ENCODE results near the gene KRTAP4-9. TPM values are rescaled to one million over a fixed set of nuclear protein-coding genes. Genes with fewer than 3 reads are reported as not detected.
"Not testable (repeated sequence)": the region's sequence is repeated elsewhere in the genome, so short reads cannot be mapped to it uniquely, and the experiment has no call there.

KRTAP4-9 gene
- total RNA-seq, result not detected

DNA sequence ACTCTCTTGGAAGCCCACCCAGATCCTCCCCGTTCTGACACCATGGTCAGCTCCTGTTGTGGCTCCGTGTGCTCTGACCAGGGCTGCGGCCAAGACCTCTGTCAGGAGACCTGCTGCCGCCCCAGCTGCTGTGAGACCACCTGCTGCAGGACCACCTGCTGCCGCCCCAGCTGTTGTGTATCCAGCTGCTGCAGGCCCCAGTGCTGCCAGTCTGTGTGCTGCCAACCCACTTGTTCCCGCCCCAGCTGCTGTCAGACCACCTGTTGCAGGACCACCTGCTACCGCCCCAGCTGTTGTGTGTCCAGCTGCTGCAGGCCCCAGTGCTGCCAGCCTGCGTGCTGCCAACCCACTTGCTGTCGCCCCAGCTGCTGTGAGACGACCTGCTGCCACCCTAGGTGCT is at the start of gene KRTAP4-9:
Gene KRTAP4-9 (plus strand): TSS at position 43 of the 400 bp plus-strand sequence. CDS start 0 bp downstream, at position 43.
- DNase-seq, result not testable (repeated sequence)

DNA sequence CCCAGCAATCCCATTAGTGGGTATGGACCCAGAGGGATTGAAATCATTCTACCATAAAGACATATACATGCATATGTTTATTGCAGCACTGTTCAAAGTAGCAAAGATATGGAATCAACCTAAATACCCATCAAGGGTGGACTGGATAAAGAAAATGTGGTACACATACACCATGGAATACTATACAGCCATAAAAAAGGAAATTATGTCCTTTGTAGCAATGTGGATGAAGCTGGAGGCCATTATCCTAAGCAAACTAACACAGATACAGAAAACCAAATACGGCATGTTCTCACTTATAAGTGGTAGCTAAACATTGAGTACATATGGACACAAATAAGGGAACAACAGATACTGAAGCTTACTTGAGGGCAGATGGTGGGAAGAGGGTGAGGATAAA is 47.6 kb upstream of the KRTAP4-9 start:
- no peak for DNase-seq

DNA sequence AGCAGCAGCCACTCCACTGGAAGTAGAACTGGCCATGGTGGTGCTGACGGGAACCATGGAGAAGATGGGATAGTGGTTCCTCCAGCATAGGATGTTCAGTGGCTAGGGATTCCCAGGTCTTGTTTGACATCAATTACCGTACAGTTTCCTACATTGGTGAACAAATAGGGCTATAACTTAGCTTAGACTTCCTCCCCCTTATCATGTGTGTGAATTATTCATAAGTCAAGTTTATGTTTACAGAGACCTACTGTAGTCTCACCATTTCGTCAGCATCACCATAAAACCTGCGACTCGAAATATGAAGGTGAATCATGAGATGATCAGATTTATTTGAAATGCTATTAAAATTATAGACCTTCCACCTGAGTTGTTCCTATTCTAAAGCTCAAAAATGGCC is 46.4 kb upstream of the KRTAP4-9 start:
- no peak for DNase-seq

DNA sequence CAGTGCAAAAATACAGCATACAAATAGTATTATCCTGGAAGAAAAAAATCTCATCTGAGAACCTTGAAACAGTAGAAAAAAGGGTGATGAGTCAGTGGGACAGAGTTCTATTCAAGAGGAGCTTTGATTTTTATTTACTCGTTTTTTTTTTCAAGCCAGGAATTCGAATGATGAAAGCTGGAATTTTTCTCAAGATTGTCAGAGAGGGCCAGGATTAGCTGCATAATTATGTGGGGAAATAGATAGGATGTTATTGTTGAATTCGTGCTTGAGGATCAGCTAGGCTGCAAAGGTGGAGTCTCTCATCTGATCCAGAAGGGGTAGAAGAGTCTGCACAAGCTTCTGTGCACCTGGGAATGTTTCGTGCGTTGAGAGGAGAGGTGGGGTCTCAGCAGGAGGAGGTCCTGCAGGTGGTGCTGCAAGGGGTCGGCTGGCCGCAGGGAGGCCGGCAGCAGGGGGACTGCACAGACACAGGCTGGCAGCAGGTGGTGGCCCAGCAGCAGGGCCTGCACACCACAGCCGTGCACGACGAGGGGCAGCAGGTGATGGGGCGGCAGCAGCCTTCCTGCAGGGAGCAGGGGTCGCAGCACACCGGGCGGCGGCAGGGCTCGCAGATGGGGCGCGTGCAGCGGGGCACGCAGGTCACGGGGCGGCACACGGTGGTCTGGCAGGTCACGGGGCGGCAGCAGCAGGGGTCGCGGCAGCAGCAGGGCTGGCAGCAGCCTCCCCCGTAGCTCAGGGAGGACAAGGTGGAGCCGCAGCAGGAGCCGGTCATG is 45.7 kb upstream of the KRTAP4-9 start:
- DNase-seq, result not testable (repeated sequence)

DNA sequence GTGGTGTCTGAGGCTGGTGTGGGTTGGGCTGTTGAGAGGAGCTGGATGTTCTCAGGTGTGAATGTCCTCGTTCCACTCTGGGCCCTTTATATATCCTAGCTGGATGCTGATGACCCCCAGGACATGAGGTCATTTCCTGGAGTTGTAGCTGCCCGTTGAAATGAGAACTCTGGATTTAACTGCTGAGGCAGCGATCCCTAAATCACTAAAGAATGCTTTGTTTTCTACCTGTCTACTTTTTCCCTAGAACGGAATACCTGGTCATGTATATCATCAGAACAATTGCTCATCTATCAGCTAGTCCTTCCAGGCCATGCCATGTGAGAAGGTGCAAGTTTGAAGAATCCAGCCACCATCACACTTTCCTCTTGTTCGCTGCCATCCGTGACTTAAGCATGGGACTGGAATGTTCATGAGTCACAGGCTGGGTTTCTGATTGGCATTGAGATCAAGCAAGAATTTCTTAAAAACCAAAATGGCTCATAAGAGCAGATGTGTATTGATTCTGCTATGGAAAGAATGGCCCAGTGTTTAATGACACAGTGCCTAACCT is 45.1 kb upstream of the KRTAP4-9 start, which contains the start of gene KRTAP2-3:
Gene KRTAP2-3 (minus strand): TSS at position 63 of the 553 bp plus-strand sequence. CDS start 64 bp downstream, outside the sequence.
- DNase-seq, result no peak

DNA sequence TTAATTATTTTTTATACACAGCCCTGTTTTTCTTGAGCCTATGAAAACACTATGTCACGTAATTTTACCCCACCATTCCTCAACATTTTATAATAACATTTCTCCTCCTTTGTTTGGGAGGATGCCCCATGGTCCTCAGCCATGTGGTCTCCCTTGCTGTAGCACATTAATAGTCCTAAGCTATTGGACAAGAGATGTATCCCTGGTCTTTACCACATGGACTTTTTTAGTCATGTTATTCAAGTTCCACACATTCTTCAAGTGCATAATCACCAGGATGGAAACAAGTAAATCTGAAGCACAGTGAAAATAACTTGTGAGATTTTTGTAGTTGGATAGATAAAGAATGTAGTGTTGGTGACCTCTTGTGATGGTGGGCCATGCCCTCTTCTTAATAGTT is 43.2 kb upstream of the KRTAP4-9 start:
- DNase-seq, result no peak

DNA sequence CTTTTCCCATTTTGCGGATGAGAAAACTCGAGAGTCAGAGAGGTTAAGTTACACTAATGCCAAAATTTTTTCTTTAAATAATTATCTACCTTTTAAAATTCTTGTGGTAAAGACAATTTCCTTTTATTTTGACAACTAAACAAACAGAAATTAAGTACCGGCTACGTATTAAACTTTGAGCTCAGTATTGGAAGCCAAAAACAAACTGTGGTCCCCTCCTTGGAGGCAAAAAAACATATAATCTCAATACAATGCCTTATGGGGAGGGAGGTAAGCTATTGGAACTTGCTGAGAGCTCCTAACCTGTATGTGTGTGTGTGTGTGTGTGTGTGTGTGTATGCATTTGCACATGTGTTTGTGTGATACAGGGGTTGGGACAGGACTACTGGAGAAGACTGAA is 41.7 kb upstream of the KRTAP4-9 start:
- no peak for DNase-seq

DNA sequence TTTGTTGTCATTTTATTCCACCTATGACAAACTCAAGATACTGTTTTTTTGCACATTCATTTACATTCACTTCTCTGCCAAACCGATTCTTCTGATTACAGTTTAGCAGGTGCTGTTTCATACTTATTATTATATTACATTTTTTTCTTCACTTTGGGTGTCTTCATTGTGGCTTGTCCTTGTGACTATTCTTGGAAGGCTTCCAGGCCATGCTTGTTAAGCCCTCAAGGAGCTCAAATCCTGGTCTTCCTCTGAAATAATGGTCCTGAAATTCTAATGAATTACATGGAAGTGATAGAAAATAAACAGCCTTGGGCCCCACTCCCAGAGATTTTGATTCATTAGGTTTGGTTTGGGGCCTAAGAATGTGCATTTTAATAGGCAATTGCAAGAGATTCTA is 40.9 kb upstream of the KRTAP4-9 start:
- no peak for DNase-seq

DNA sequence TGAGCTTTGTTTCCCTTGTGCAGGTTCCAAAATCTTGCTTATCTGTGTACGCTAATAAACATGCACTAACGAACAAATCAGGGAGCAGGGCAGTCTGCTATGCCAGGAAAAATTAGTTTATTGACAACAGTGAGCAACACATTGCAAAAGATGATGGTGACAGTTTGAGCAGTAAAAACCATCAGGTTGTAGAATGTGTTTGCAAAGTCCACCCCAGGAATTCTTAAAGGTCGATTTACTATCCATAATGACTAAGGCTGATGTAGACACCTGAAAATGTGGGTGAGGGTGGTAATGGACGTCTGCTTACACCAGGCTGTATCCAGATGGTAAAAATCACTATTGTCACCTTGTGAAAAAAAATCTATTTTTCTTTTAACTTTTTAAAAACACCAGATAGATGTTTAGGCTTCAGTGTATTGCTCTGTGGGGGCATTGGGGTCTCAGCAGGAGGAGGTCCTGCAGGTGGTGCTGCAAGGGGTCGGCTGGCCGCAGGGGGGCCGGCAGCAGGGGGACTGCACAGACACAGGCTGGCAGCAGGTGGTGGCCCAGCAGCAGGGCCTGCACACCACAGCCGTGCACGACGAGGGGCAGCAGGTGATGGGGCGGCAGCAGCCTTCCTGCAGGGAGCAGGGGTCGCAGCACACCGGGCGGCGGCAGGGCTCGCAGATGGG is 40.0 kb upstream of the KRTAP4-9 start:
- not testable (repeated sequence) for DNase-seq

DNA sequence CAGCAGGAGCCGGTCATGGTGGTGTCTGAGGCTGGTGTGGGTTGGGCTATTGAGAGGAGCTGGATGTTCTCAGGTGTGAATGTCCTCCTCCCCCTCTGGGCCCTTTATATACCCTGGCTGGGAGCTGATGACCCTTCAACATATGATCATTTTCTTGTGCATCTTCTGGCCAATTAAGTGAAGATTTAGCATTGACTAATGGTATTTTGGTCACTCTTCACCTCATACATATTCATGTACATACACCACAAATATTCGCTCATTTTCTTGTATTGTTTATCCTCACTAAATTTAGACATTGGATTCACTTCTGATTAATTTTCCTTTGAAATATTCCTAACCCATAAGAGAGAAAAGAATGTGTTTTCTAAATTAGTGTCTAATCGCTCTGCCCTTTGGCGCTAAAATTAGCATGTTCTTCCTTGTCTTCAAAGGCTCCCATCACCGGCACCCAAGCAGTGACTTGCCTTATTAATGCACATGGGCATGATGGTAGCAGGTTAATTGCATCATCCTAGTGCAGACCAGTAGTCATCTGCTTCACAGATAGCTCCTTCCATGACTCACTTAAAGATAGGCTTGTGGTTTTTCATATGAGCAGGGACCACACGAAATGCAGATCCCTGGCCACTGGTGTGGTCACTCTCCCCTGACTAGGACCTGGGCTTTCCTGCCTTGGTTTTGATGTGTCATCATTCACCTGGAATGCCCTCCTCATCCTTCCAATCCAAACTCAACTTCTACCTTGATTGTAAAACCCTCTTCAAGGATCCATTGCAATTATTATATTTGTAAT is 39.2 kb upstream of the KRTAP4-9 start, which contains the start of gene KRTAP2-4:
Gene KRTAP2-4 (minus strand): TSS at position 51 of the 796 bp plus-strand sequence. CDS start 34 bp downstream, at position 17.
- no peak for DNase-seq

DNA sequence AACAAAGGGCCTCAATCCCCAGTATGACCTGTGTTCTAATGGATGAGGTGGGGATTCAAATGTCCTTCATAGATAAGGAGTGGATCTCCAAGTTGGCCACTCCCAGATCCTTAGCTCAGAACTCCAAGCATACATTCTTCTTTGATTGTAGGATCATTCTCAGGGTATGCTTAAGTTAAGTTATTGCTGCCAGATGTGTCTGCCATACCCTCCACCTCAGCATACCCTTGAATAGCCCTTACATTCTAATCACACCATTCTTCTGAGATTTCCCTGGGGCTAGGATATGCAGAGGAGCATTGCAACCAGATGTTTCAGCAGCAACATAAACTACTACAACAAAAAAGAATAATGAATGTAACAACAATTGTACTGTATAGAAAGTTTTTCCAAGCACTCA is 37.9 kb upstream of the KRTAP4-9 start:
- DNase-seq, result no peak

DNA sequence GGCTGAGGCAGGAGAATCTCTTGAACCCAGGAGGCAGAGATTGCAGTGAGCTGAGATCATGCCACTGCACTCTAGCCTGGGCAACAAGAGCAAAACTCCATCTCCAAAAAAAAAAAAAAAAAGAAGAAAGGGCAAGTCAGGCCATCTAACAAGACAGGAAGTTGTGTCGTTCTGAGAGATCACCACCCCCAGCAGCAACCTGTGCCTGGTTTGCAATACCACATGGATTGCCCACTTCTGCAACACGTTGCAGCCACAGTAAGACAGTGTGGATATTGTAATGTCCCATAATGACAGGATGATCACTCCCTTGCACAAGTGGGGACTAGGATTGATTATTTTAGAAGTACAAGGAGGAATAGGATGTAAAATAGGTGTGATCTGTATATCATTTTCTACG is 36.2 kb upstream of the KRTAP4-9 start:
- no peak for DNase-seq

DNA sequence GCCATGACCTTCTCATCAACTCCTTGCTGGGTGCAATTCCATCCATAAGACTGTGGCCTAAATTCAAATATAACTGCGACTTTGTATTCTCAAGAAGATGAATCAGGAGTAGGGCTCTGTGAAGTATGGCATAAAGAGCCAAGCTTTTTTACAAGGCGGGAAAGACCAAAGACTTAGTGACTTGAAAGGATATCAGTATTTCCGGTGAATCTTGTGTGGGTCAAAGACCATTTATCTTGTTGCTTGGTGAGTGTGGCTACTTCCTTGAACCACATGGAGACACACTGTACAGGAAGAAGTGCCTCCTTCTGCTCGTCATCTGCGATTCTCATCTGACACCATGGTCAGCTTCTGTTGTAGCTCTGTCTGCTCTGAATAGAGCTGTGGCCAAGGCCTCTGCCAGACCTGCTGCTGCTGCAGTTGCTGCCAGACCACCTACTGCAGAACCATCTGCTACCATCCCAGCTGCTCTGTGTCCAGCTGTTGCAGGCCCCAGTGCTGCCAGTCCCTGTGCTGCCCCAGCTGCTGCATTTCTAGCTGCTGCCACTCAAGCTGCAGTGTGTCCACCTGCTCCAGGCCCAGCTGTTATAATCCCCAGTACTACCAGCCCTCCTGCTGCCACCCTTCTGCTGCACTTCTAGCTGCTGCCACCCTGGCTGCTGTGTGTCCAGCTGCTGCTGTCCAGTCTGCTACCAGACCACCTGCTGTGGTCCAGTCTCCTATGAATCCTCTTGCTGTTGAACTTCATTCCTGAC is 33.4 kb upstream of the KRTAP4-9 start:
- DNase-seq, result no peak

DNA sequence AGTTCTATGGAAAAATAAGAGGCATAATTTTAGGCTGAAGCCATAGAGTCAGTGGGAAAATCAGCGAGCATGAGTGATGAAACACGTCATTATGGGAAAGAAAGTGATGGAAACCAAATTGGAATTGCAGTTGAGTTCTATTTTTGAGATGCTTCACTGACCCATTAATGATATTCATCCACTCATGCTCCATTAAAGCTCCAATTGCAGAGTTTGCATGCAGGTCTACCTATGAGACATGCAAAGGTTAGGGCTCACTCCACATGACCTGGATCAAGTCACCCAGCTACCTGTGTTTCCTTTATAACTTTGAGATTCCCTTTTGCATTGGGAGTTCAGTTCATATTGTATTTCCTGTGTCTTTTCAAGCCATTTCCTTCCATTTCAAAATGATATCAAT is 31.5 kb upstream of the KRTAP4-9 start:
- DNase-seq, result no peak

DNA sequence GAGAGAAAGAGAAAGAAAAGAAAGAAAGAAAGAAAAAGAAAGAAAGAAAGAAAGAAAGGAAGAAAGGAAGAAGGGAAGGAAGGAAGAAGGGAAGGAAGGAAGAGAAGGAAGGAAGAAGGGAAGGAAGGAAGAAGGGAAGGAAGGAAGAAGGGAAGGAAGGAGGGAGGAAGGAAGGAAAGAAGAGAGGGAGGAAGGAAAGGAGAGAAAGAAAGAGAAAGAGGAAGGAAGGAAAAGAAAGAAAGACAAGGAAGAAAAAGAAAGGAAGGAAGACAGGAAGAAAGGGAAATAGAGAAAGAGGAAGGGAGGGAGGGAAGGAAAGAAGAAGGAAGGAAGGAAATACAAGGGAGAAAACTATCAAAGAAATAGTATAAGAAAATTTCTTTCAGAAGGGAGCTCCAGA is 28.4 kb upstream of the KRTAP4-9 start:
- no peak for DNase-seq

DNA sequence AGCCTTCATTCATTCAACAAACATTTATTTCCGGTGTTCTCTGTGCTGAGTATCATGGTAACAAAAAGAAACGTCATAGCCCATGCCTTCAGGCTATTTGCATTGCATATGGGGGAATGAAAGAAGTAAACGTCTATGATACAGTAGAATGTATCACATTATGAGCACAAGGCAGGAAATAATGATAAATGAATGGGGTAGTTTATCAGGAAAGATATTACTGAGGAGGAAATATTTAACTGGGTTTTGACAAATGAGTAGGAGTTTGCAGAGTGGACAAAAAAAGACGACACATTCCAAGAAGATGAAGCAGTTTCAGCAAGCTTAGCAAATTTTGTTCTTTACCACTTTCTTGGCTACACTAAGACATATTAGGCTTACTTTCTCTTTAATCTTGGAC is 22.6 kb upstream of the KRTAP4-9 start:
- DNase-seq, result no peak

DNA sequence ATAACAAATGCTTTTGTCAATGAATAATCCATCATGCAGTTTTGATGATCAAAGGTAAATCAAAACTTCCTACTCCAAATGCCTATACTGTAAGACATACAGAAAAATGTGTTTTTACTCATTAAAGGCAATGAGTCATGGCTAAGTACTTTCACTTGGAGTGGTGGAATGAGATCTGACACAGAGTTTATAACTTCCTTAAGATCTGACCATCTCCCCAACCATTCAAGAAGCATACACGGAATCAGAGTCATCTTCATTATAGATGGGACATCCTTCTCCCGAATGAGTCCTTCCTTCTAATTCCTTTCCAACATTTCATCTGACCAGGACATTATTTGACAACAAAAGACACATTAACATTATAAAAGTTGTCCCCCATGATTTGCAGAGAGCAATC is 21.8 kb upstream of the KRTAP4-9 start:
- not testable (repeated sequence) for DNase-seq

DNA sequence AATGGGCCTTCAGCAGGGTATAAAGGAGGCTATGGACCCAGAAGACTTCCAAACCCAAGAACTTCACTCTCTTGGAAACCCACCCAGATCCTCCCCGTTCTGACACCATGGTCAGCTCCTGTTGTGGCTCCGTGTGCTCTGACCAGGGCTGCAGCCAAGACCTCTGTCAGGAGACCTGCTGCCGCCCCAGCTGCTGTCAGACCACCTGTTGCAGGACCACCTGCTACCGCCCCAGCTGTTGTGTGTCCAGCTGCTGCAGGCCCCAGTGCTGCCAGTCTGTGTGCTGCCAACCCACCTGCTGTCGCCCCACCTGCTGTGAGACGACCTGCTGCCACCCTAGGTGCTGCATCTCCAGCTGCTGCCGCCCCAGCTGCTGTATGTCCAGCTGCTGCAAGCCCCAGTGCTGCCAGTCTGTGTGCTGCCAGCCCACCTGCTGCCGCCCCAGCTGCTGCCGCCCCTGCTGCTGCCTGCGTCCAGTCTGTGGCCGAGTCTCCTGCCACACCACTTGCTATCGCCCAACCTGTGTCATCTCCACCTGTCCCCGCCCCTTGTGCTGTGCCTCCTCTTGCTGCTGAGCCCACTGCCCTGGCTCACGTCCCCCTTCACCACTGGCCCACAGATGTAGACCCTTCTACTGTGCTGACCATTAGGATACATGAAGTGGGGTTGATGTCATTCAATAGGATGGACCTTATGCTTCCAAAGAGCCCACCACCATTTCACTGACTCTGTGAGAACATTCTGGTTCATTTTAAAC is 20.9 kb upstream of the KRTAP4-9 start, which contains the start of gene KRTAP4-7:
Gene KRTAP4-7 (plus strand): TSS at position 51 of the 757 bp plus-strand sequence. CDS start 57 bp downstream, at position 108.
- DNase-seq, result not testable (repeated sequence)

DNA sequence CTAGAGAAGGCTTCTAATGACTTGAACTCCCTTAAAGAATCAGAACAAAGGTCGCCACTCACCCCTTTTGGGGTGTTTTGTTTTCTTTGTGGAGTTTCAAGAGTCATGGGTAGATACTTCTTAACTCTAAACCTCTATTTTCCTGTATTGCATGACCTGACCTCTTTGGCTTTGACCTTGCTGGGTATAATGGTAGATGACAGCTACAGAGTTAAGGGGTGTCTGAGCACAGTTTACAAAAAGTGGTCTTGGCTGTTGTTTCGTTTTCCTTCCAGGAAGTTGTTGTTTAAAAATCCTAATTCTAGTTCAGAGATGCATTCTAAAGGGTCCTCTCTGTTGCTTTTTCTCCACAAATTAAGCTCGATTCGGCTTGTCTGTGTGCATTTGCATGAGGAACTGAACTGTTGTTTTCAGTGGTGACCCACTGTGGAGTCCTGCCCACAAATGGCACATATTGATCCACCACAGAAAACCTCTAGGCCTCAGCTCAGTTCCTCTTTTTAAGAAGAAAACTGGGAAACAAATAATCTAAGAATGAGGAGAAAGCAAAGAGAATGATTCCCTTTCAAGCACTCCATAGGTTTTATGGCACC is 16.3 kb upstream of the KRTAP4-9 start:
- not testable (repeated sequence) for DNase-seq

DNA sequence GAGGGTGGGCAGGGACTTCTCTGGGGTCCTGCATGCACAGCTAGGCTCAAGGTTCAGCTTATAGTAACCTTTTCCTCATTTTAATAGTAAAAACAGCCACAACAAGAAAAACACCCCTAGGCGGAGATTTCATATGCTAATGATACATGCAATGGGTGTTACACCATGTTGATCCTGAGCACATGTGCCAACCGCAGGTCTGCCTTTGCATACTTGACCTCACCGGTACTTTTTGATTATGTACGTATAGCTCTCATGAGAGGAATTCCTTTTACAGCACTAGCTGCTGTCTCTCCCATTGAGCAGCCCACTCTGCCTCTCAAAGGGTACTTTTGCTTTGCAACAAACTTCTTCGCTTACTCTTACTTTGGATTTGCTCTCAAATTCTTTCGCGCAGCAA is 9.1 kb upstream of the KRTAP4-9 start:
- DNase-seq, result no peak
